Caki2 (cell line): ENCODE data around the gene FAM228B. TPM values are rescaled to one million over a fixed set of nuclear protein-coding genes. Genes with fewer than 3 reads are reported as not detected.
A peak's percentile ranks its signal among the peaks of the same experiment; 100 is the strongest.
"Not testable (repeated sequence)": the region's sequence is repeated elsewhere in the genome, so short reads cannot be mapped to it uniquely, and the experiment has no call there.

Experiments used
- DNase-seq: peaks from one replicate; pipeline ENCODE4 v3.0.0-alpha.2; 2015; ENCODE audit warnings: low read depth
- in situ Hi-C: cut with HindIII; loops from 2 replicates; pipeline ENCODE4 v1.10.0; 2016; ENCODE audit warnings: low sequenced_read_pairs, low pct_unique_long_range_greater_than_20kb, mixed read lengths
- total RNA-seq: library from RNA; depleted of rRNA; stranded (reverse); fragments of >200 nt; shearing (Covaris generic); gene quantifications from 2 replicates; pipeline ENCODE4 v1.2.3, GENCODE V29; 2014; ENCODE audit warnings: low replicate concordance; rRNA removed

FAM228B gene
- total RNA-seq, result 12.1 and 15.0 TPM in 2 replicates

DNA sequence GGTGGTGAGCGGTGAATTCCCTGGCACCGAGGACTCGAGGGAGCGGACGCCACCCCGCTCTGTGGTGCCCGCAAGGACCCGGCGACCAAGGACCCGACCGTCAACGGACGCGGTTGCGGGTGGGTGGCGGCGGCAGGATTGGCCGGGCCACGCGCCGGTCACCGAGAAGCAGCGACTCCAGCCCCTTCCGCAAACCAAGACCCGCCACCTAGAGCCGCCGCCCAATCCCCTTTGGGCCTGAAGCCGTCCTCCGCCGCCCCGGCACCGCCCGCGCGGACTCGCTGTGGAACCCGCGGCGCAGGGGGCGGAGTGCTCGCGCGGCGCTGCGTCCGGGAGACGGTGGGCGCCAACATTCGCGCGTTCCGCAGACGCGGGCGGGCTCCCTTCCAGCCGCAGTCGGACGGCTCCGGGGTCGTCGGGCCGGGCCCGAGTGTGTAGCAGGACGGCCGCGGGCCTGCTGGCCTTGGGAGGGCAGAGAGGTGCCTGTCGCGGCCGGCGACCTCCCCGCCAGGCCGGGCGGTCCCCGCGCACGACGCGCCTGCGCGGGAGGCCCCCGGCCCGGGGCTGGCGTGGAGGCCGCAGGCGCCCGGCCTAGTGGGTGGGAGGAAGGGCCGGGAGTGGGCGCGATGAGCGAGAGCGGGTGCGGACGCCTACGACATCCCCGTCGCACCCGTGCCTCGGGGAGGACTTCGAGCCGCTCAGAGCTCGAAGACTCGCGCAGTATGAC is at the start of gene FAM228B, which contains the start of gene PFN4:
FAM228B (plus strand) TSS at position 275 of the 727 bp plus-strand sequence. CDS start 893 bp downstream, outside the sequence.
PFN4 (minus strand) TSS at position 140 of the 727 bp plus-strand sequence. CDS start 799 bp downstream, outside the sequence.
- in situ Hi-C loops, result no loop called here
- peak; percentile 90 for DNase-seq

DNA sequence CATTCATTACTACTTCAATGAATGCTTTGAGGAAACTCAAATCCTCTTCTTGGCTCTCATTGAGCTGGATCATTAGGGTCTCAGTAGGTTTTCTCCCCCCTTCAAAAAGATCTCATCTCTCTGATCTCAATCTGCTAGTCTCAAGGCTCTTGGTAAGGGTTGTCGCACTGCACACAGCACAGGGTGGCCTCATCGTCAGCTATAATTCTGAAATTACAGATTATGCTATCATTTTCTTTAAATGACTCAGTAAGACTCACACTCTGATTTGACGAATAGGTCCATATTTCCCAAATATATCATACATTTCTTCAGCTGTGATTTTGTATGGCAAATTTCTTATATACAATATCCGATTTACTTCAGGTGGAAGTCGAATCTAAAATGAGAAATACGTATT is 49.5 kb upstream of the FAM228B start:
- in situ Hi-C loops, result no loop called here
- no peak for DNase-seq

DNA sequence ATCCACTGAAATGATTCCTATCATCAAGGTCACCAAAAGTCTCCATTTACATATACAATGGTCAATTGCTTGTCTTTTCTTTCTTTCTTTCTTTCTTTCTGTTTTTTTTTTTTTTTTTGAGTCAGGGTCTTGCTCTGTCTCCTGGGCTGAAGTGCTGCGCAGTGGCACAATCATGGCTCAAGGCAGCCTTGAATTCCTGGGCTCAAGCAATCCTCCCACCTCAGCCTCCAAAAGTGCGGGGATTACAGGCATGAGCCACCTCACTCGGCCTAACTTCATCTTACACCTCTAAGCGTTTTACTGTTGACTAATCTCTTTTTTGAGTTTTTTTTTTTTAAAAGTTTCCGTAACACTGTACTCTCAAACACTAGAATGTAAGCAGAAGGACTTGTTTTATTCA is 48.0 kb upstream of the FAM228B start:
- in situ Hi-C loops, result no loop called here

DNA sequence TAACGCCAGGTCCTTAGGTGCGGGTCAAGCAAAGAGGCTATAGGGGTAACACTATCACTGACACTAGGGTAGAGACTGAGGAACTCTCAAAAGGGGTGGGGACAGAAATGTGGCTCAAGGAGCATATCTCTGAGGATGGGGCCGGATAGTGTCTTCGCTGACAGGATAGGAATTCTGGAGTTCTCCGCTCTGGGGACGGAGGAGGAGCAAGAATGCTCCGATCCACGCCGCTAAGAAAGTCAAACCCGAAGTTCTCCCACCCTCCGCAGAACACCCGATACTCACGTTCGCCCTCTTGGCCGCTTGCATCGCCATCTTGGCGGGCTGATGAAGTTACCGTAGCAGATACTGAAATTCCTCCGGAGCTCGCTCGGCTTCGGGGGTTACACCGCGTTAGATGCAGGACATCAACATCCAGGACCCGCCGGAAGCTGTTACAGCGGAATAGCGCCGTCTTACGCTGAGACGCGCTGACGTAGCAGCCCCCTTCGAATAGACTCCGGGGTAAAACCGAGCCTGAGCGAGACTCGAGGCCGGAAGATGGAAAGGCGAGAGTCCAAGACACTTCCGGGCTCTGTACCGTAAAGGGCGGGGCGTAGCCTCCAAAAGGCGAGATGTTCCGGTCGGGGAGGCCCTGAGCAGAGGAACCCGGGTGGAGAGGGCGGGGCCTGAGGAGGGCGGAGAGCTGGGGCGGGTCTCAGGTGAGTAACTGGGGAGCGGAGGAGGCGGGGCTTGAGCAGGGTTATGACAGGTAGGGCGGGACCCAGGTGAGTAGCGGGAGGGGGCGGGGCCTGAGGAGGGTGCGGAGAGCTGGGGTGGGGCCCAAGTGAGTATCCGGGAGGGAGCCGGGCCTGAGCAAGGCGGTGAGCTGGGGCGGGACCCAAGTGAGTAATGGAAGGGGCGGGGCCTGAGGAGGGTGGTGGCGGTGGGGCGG is 47.1 kb upstream of the FAM228B start, which contains the start of gene SF3B6:
SF3B6 (minus strand) TSS at position 412 of the 934 bp plus-strand sequence; CDS start at position 315, 97 bp downstream.
- DNase-seq, result peak; percentile 99
- in situ Hi-C loops, result no loop called here

More for the DNA sequence above, 48.0 kb upstream of the FAM228B start:
- no peak for DNase-seq

DNA sequence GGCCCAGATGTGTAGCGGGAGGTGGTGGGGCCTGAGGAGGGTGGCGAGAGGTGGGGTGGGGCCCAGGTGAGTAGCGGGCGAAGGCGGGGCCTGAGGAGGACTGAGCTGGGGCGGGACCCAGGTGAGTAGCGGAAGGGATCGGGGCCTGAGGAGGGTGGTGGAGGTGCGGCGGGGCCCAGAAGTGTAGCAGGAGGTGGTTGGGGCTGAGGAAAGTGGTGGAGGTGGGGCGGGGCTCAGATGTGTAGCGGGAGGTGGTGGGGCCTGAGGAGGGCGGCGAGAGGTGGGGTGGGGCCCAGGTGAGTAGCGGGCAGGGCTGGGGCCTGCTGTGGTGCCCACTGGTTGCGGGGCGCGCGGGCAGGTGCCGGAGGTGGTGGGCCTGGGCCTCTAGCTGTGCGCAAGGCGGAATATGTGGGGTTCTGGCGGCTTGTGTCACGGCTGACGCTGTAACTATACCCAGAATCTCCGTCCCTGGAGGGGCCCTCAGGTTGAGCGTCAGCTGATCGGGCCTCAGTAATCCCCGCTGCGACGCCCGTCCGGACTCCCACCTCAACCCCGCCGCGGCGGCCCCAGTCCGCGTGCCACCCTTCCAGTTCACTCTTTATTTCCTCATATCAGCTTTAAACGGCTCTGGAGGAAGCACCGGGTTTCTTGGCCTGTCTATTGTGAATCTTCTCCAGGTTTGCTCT is 46.3 kb upstream of the FAM228B start:
- in situ Hi-C loops, result no loop called here

DNA sequence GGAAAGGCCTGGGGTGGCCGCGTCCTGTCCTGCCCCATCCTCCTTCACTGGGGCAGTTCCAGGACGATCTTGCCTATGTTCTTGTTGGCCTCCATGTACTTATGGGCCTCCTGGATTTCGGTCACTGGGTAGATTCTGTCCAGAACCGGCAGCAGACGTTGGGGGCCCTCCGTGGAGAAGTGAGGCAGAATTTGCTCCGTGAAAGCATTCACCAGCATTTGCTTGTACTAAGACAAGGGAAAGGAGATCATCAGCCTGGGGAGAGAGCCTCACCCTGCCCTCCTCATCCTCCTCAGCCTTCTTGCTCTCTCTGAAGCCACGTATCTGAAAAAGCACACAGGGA is 45.8 kb upstream of the FAM228B start:
- no peak for DNase-seq
- in situ Hi-C loops, result no loop called here

More for the DNA sequence above, 46.3 kb upstream of the FAM228B start:
- no peak for DNase-seq

DNA sequence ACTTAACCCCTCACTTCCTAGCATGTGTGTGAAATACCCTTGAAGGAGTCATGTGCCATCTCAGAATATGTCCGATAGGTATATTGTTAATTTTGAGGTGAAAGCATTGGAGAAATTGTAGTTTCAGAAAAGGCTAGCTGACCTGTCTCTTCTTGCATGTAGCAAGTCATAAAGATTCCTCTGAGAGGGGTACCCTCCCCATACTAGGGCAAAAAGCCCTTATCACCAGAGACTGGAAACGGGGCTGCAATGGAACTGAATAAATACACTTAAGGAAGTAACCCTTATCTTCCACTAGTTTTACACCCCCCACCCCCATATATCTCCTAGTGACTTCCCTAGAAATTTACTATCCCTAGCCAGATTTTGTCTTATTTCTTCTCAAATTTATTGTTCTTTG is 45.4 kb upstream of the FAM228B start:
- in situ Hi-C loops, result no loop called here
- no peak for DNase-seq

DNA sequence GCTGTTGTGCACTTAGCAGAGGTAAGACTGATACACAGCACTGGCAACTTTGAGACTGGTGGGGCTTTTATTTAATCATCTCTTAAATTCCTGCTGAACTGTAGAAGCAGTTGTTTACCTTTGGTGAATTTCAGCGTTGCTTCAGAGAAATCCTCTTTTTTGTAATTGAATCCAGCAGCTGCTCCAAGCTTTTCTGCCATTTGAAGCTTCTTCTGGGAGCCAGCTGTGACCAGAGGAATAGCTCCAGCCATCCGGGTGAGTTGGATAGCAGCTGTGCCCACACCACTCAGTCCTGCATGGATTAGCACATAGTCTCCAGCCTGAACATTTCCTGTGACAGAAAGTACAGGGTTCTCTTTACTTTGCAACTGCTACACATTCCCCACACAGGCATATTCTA is 42.6 kb upstream of the FAM228B start:
- in situ Hi-C loops, result no loop called here
- no peak for DNase-seq

DNA sequence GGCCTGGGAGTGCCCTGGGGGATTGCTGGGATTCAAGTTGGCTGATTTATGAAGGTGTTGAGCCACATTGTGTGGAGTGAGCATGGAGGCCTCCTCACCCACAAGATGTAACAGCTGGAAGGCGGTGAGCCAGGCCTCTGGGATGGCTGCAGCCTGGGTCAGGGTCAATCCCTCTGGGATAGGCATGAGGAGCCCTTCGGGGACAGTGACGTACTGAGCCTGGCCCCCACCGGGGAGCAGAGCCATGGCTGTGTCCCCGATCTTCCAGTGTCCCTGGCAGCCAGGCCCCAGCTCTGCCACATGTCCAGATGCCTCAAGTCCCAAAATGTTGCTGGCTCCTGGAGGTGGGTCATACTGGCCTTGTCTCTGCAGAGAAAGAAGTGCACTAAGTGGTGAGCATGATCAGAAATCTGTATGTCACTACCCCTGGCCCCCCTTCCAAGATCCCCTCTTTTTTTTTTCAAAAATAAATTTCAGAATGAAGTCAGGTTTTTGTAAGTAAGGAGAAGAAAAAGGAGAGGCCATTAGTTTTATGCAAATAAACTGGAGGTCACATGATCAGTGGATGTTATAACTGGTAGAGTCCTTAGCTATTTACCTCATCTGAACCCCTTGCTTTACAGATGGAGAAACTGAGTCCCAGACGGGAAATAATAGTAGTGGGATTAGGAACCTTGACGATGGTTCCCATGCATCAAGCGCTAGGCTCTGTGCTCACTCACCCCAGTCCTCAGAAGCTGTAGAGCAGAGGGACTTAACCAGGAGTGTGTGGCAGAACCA is 40.3 kb upstream of the FAM228B start:
- in situ Hi-C loops, result no loop called here
- no peak for DNase-seq

DNA sequence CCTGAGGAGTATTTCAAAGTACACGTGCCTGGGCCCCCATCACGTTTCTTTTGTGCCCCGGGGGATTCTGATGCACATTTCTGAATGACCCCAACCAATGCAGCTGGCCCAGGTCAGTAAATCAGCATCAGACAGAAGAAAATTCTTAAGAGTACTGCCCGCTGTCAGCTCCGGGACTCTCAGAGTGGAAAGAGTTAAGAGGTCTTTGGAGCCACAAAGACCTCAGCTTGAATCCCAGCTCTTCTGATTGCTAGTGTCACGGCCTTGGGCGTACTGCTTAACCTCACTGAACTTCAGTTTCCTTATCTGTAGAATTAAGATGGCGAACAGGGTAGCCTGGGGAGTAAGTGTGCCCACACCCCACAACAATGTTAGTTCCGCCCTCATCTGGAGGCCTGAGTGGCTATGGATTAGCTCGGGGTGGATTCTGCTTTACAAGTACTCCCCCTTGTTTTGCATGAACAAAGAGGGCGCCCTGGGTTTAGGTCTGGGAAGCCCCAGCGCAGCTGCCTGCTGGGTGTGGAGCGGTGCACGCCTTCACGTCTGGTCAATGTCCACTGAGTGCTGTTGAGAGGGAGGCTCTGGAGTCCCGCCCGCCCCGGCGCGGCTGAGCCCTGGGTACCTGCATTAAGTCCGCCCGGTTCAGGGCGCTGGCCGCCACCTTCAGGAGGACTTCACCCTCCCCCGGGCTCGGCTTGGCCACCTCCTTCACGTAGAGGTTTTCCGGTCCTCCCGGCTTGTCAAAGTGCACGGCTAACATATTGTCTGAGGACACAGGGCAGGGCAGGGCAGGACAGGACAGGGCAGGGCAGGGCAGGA is 39.5 kb upstream of the FAM228B start:
- in situ Hi-C loops, result no loop called here

DNA sequence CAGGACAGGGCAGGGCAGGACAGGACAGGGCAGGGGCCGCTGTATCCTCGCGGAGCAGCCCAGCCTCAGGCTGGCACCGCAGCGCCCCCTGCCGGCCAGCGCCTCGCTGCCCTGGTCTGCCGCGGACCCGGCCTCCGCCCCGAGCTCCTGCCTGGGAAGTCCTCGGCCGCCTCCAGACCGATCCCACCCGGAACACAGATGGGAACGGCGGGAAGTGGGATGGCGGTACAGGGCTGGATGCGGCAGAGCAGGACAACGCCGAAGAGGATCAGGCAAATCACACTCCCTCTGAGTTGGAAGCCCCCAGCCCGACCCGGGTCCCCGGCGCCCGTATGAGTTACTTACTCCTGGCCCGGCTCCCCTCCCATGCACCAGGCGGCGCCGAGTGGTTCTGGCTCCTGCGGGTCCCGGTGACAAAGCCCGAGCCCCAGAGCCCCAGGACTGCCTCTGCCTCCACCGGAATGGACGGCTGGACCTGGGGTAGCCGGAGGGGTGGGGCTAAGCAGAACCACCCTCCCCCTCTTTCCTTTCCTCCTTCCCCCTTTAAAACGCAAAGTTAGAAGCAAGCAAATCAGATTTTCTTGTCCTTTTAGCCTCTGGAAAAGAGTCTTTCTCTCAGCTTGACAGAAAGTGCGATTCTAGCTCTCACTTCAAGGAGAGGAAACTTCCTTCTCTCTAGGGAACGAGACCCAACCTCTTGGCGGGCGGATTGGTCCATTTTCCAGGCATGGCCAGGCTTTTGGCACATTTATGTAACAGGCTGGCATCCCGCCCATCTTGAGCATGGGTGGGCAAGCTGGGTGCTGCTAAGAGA is 38.7 kb upstream of the FAM228B start, which contains the start of gene TP53I3:
TP53I3 (minus strand) TSS at position 449 of the 814 bp plus-strand sequence. CDS start 508 bp downstream, outside the sequence.
- in situ Hi-C loops, result no loop called here

More for the DNA sequence above, 39.5 kb upstream of the FAM228B start:
- peak; percentile 95 for DNase-seq

DNA sequence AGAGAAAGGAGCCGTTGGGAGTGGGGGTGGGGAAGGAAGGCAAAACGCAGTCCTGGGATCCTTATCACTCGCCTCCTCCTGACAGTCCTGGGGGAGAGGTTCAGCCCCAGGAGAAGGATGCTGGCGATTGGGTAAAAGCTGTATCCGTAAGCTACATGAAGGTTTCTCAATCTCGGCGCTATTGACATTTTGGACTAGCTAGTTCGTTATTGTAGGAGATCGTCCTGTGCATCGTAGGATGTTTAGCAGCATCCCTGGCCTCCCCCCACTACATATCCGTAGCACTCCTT is 38.1 kb upstream of the FAM228B start:
- in situ Hi-C loops, result no loop called here

More for the DNA sequence above, 38.7 kb upstream of the FAM228B start, which contains the start of gene TP53I3:
- peak; percentile 96 for DNase-seq

DNA sequence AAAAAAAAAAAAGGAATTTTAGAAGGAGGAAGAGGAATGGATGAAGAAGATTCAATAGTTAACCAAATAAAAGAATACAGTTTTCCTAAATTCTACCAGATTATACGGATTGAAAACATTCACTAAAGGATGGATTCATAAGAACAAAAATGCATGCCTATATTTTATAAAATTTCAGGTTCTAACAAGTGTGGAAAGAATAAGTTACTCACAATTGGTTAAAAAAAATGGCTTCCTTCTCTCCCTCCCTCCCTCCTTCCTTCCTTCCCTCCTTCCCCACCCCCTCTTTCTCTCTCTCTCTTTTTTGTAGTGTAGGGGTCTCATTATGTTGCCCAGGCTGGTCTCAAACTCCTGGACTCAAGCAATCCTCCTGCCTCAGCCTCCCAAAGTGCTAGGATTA is 37.0 kb upstream of the FAM228B start:
- DNase-seq, result no peak
- in situ Hi-C loops, result no loop called here

More for the DNA sequence above, 38.1 kb upstream of the FAM228B start:
- no peak for DNase-seq

DNA sequence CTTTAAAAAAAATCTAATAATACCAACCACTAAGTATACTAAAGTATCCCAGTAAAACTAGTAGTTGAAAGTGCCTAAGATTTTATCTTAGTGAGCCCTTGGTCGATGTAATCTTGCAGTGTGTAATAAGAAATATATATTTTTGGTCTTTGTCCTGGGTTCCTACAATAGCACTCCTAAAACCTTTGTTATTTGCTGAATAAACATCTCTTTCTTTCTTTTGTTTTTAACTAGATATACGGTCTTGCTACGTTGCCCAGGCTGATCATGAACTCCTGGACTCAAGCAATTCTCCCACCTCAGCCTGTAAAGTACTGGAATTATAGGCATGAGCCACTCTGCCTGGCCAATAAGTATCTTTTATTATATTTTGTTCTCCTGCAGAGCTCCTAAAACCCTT is 36.2 kb upstream of the FAM228B start:
- no peak for DNase-seq
- in situ Hi-C loops, result no loop called here

DNA sequence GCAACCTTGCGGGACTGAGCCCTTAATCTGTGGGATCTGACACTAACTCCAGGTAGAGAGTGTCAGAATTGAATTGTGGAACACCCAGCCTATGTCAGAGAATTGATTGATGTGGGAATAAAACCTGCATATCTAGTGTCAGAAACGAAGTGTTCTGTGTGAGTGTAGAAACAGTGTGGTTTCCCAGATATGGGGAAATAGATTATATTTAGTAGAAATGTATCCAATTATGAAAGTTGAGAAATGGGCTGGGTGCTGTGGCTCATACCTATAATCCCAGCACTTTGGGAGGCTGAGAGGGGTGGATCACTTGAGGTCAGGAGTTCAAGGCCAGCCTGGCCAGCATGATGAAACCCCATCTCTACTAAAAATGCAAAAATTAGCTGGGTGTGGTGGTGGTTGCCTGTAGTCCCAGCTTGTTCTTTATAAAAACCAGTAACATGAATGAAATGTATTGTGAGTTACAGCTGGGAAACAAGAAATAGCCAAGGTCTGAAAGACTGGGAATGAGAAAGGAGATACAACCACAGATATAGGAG is 34.4 kb upstream of the FAM228B start:
- in situ Hi-C loops, result no loop called here
- no peak for DNase-seq

DNA sequence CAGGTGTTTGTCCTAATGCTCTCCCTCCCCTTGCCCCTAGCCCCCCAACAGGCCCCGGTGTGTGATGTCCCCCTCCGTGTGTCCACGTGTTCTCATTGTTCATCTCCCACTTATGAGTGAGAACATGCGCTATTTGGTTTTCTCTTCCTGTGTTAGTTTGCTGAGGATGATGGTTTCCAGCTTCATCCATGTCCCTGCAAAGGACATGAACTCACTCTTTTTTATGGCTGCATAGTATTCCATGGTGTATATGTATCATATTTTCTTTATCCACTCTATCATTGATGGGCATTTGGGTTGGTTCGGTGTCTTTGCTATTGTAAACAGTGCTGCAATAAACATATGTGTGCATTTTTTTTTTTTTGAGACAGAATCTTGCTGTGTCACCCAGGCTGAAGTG is 30.0 kb upstream of the FAM228B start:
- in situ Hi-C loops, DNase-seq: not testable (repeated sequence)
